Tracheal epithelial cell (primary cell): ENCODE data around the gene COL20A1. TPM values are rescaled to one million over a fixed set of nuclear protein-coding genes. Genes with fewer than 3 reads are reported as not detected.

ENCODE experiments used
- total RNA-seq: library from RNA; depleted of rRNA; stranded (reverse); fragments of >200 nt; gene quantifications from 2 replicates; pipeline ENCODE4 v1.2.1, GENCODE V29; 2014

Gene COL20A1
- not detected in 2 replicates for total RNA-seq

DNA sequence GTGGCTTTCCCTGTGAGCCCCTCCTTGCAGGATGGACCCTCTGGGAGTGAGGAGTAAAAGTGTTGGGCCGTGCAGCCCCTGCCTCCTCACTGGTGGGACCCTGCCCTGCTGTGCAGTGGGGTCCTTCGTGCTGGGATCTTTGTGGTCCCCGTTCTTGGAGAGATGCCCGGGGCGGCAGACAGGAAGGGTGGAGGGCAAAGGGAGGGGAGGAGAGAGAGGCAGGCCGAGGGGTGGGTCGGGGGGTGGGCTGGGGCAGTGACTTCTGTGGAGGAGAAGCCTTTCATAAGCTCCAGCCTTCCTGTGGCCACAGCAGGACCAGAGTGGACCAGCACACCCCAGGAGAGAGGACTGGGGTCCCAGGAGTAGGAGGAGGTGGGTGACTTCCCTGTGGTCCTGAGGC, at the start of gene COL20A1:
TSS of gene COL20A1 (plus strand) at position 283 of the 400 bp plus-strand sequence. CDS start 1,922 bp downstream, outside the sequence.

DNA sequence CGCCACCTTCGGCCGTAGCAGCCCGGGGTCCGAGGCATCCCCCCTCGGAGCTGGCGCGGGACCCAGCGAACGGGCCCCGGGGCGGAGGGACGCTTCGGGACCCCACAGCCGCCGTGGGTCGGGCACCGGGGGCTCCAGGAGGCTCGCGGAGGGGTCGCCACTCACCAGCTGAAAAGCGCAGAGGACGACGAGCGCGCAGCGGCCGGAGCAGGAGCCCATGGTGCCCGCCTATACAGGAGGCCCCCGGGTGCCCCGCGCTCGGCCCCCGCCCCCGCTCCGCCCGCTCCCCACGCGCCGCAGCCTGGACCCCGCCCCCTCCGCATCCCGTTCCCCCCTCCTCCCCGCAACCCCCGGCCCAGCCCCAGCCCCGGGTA, 38.8 kb upstream of the COL20A1 start, which contains the start of gene NKAIN4:
TSS of gene NKAIN4 (minus strand) at position 232 of the 374 bp plus-strand sequence. CDS start at position 219, 13 bp downstream.

DNA sequence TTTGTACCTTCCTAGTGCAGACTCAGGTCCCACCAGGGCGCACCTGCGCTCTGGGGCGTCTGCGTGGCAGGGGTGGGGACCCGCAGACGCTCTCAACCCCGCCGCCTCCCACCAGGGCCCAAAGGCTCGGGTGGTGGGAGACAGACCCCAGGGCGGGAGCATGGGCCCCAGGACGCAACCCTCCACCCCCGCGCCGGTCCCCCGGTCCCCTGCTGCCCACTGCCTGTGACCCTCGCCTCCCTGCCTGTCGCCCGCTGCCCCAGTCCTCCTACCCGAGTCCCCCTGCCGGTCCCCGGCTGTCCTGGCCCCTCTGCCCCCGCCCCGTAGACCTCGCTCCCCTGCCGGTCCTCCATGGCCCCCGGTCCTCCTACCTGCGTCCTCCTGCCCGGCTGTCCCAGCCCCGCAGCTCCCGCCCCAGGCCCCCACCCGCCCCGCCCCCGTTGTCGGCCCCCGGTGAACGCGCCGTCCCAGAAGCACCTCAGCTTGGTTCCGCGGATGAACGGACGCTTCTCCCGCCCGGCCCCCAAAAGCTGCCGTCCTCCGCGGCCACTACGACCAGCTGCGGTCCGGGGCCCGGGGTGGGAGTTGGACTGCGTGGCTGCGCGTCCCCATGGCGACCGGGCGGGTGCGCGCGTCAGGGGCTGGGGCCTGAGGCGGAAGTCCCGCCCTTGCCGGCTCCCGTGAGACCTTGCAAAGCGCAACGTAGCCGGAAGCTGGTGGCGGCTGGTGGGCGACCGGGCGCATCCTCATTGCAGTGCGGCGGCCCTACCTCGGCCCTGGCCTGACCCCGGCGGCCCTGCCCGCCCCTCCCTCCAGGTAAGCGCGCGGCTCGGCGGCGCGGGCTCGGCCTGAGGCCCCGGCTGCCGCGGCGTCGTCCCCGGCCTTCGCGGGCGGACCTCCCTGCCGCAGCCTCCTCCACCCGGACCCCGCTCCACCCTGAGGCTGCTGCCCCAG, 20.6 kb upstream of the COL20A1 start, which contains the start of gene ARFGAP1:
TSS of gene ARFGAP1 (plus strand) at position 709 of the 954 bp plus-strand sequence. CDS start 2,768 bp downstream, outside the sequence.

GRCh38 chr20:63360850-63361518, 68.0 kb downstream of the COL20A1 start, which contains the start of gene CHRNA4:
CHRNA4 (minus strand) TSS chr20:63361349; CDS start chr20:63361165, 184 bp downstream.

Other genes starting within 250 kb of the COL20A1 start
- 19.3 and 26.0 TPM in 2 replicates for gene YTHDF1, start 77.1 kb upstream of the COL20A1 start, total RNA-seq
- gene BIRC7, start 57.3 kb upstream of the COL20A1 start, total RNA-seq = 0.72 TPM in 1 of 2 replicates, not detected in the other
- gene NKAIN4, start 38.7 kb upstream of the COL20A1 start, total RNA-seq = 1.2 TPM in 1 of 2 replicates, not detected in the other
- gene ARFGAP1, start 20.4 kb upstream of the COL20A1 start, total RNA-seq = 34.5 and 55.9 TPM in 2 replicates
- gene CHRNA4, start 68.2 kb downstream of the COL20A1 start, total RNA-seq = not detected in 2 replicates
- not detected in 2 replicates for gene KCNQ2, start 179.5 kb downstream of the COL20A1 start, total RNA-seq
- gene EEF1A2, start 205.9 kb downstream of the COL20A1 start, total RNA-seq = 0.43 and 0.96 TPM in 2 replicates
- gene PPDPF, start 227.6 kb downstream of the COL20A1 start, total RNA-seq = 66.5 and 77.1 TPM in 2 replicates
- gene PTK6, start 244.2 kb downstream of the COL20A1 start, total RNA-seq = 31.1 and 59.7 TPM in 2 replicates